Activated T-cell treated with anti-CD3 and anti-CD28 coated beads, Interleukin-2, amount 50 U/mL, for 72 hours (primary cell): ENCODE measurements around the gene CCDC188. TPM values are rescaled to one million over a fixed set of nuclear protein-coding genes. Genes with fewer than 3 reads are reported as not detected.

Source experiments
- ATAC-seq, 2 donors: fragments of 150-1000 bp; cut with Tn5 transposase; replicated peaks in 1 of 2; 2 replicates each; pipeline ENCODE4 v1.10.0; 2021; ENCODE audit warnings: moderate library complexity in 2 of 2, mild to moderate bottlenecking in 1 of 2
- DNase-seq, 2 donors: peaks; one replicate each; pipeline ENCODE4 v3.0.0; 2021 to 2022; ENCODE audit warnings: mixed read lengths in 1 of 2
- H3K27ac Mint-ChIP-seq: one replicate; pipeline ENCODE4 v1.8.0; 2022; ENCODE audit warnings: mild to moderate bottlenecking, moderate library complexity, mixed read lengths
- H3K27me3 Mint-ChIP-seq: one replicate; pipeline ENCODE4 v1.8.0; 2022; ENCODE audit warnings: low read depth, mixed read lengths
- H3K36me3 Mint-ChIP-seq, 2 donors: one replicate each; pipeline ENCODE4 v1.8.0; 2022; ENCODE audit warnings: mixed read lengths in 2 of 2, mild to moderate bottlenecking in 1 of 2; ENCODE audit not compliant: insufficient read depth in 2 of 2
- H3K4me1 Mint-ChIP-seq: one replicate; pipeline ENCODE4 v1.8.0; 2022; ENCODE audit warnings: low read depth, mixed read lengths
- H3K4me3 Mint-ChIP-seq, 2 donors: one replicate each; pipeline ENCODE4 v1.8.0; 2022; ENCODE audit warnings: mild to moderate bottlenecking in 2 of 2, mixed read lengths in 2 of 2, moderate library complexity in 2 of 2
- H3K9me3 Mint-ChIP-seq, 2 donors: one replicate each; pipeline ENCODE4 v1.8.0; 2022; ENCODE audit warnings: mixed read lengths in 2 of 2
- total RNA-seq, 2 donors: library from RNA; stranded (reverse); gene quantifications; one replicate each; pipeline ENCODE4 v1.2.3, GENCODE V29; 2022

CCDC188 gene
- total RNA-seq, 2 donors from 2014 or later: not detected

DNA sequence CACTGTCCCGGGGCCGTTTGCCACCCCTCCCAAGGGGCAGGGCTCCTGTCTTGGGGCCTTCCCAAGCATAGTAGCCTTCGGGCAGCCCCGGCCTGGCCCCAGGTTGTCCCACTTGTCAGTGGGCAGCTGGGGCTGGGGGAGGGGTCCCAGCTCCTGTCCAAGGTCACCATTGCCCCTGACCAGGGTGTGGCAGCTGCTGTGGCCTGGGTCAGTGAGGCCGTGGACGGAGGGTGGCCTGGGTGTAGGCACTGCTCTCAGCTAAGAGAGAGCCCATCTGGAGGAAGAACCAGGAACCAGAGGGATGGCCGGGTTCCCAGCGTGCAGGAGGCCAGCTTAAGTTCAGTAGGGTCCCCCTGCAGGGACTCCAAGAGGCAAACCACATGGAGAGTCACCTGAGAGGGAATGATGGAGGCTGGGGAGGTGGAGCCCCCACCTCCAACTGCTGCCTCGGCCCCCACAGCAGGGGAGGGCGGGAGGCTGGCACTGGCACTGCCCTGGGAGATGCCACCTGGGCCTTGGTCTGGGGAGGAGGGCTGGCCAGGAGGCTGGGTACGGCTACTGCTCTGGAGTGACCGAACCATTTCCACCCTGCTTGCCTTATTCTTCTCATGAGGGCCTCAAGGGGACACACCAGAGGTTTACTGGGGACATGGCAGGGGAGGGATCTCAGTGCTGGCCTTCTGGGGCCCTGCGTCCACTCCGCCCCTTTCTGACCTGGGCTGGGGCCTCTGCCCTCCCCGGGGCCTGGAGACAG, 6.8 kb upstream of the CCDC188 start:
- H3K4me1 Mint-ChIP-seq: no peaks in the 10 kb centered on the region
- H3K36me3 Mint-ChIP-seq: no peaks in the 10 kb centered on the region
- H3K27me3 Mint-ChIP-seq: no peaks in the 10 kb centered on the region
- ATAC-seq (peak in 1 of 2 donors; percentile 3), DNase-seq (no peak)
- no peak overlapping the region for H3K27ac Mint-ChIP-seq
- H3K9me3 Mint-ChIP-seq: no peaks in the 10 kb centered on the region
- H3K4me3 Mint-ChIP-seq: no peak overlapping the region

- DNase-seq (peak; percentile 79 to 90), ATAC-seq (peak; percentile 83 to 87)
- Mint-ChIP-seq H3K4me3 (no peak overlapping the region), H3K27ac (no peak overlapping the region), H3K9me3 (no peaks in the 10 kb centered on the region), H3K4me1 (no peaks in the 10 kb centered on the region), H3K36me3 (no peaks in the 10 kb centered on the region), H3K27me3 (no peaks in the 10 kb centered on the region)
Measured at GRCh38 chr22:20156611-20157429, 6.0 kb upstream of the CCDC188 start.

GRCh38 chr22:20156042-20156389, 5.2 kb upstream of the CCDC188 start:
- ATAC-seq (no peak), DNase-seq (no peak)
- Mint-ChIP-seq H3K27me3 (no peaks in the 10 kb centered on the region), H3K4me3 (no peak overlapping the region), H3K4me1 (no peaks in the 10 kb centered on the region), H3K27ac (no peak overlapping the region), H3K36me3 (no peaks in the 10 kb centered on the region), H3K9me3 (no peaks in the 10 kb centered on the region)

- DNase-seq (no peak), ATAC-seq (no peak)
- Mint-ChIP-seq H3K9me3 (no peaks in the 10 kb centered on the region), H3K4me1 (no peaks in the 10 kb centered on the region), H3K27me3 (no peaks in the 10 kb centered on the region), H3K36me3 (no peaks in the 10 kb centered on the region), H3K27ac (no peak overlapping the region), H3K4me3 (no peak overlapping the region)
Measured at GRCh38 chr22:20155330-20156041, 4.6 kb upstream of the CCDC188 start.

DNA sequence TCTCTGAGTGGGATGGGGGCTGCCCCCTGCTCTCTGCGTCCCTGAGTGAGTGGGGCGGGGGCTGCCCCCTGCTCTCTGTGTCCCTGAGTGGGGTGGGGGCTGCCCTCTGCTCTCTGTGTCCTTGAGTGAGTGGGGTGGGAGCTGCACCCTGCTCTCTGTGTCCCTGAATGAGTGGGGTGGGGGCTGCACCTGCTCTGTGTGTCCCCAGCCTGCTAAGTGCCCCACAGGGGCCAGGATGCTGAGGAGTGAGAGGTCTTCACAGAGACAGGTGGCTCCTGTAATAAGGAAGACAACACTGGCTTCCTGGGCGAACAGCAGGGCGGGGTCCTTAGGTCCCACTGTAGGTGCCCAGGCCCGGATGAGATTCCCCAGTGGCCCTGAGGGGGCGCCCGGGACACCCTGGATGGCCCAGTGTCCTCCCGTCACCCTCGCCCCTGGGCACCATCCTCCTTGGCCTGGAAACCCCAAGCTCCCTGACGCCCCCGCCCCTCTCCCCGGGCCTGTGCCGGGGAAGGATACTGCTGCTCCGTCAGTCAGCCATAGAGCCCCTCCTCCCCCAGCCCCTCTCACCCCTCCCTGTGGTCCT, 3.8 kb upstream of the CCDC188 start:
- no peaks in the 10 kb centered on the region for H3K4me1 Mint-ChIP-seq
- no peak overlapping the region for H3K27ac Mint-ChIP-seq
- no peak for DNase-seq
- no peaks in the 10 kb centered on the region for H3K27me3 Mint-ChIP-seq
- no peaks in the 10 kb centered on the region for H3K9me3 Mint-ChIP-seq
- ATAC-seq: no peak
- no peak overlapping the region for H3K4me3 Mint-ChIP-seq
- H3K36me3 Mint-ChIP-seq: no peaks in the 10 kb centered on the region

DNA sequence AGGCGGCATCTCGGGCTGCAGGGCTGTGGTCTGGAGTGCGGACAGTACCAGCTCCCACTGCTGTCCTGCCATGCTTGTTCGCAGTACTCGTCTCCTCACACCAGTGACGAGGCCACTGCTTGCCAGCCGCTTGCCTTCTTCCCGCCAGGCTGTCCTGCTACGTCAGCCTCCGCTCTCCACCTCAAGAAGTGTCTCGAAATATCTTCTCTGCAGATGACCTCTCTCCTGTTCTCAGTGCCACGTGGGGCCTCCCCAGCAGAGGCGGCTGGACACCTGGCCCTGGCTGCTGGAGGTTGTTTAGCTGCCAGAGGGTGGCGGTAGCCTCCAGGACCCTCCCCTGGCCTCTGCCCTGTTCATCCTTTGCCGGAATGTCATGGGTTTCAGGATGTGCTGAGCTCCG, 3.1 kb upstream of the CCDC188 start:
- ATAC-seq: no peak

DNA sequence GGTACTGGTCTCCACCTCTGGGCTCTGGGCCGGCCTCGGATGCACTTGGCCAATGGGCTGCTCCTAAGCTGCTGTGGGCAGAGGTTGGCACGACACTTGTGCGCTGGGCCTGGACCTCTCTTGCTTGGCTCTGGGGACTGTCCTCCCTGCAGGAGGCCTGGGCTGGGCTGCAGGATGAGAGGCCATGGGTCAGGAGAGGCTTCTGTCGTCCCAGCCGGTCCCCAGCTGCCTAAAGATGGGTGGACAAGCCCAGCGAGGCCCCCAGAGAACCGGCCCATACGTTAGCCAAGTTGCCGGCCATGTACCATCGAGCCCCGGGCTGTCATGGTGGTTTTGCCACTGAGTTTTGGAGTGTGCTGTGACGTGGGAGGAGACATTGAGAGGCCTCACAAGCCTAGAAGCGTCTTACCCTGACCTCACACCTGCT, 1.6 kb upstream of the CCDC188 start:
- DNase-seq (no peak), ATAC-seq (no peak)
- no peak overlapping the region for H3K27ac Mint-ChIP-seq
- H3K9me3 Mint-ChIP-seq: no peaks in the 10 kb centered on the region
- H3K36me3 Mint-ChIP-seq: no peaks in the 10 kb centered on the region
- no peak overlapping the region for H3K4me3 Mint-ChIP-seq
- H3K27me3 Mint-ChIP-seq: no peaks in the 10 kb centered on the region
- H3K4me1 Mint-ChIP-seq: no peaks in the 10 kb centered on the region

More for the DNA sequence above, 3.1 kb upstream of the CCDC188 start:
- H3K27ac Mint-ChIP-seq: no peak overlapping the region
- H3K27me3 Mint-ChIP-seq: no peaks in the 10 kb centered on the region
- DNase-seq: no peak
- no peaks in the 10 kb centered on the region for H3K4me1 Mint-ChIP-seq
- no peak overlapping the region for H3K4me3 Mint-ChIP-seq
- no peaks in the 10 kb centered on the region for H3K9me3 Mint-ChIP-seq
- no peaks in the 10 kb centered on the region for H3K36me3 Mint-ChIP-seq

DNA sequence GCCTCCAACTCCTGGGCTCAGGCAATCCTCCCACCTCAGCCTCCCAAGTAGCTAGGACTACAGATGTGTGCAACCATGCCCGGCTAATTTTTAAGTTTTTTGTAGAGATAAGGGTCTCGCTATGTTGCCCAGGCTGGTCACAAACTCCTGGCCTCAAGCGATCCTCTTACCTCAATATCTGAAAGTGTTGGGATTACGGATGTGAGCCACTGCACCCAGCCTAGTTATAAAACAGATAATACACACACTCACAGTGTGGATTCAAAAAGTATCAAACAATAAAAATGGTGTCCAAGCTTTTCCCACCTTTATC, 377 bp upstream of the CCDC188 start:
- Mint-ChIP-seq H3K4me1 (no peaks in the 10 kb centered on the region), H3K27ac (no peak overlapping the region), H3K27me3 (no peaks in the 10 kb centered on the region), H3K36me3 (no peaks in the 10 kb centered on the region), H3K9me3 (no peaks in the 10 kb centered on the region), H3K4me3 (no peak overlapping the region)
- DNase-seq (no peak), ATAC-seq (no peak)

GRCh38 chr22:20149257-20150250, 1.3 kb downstream of the CCDC188 start:
- Mint-ChIP-seq H3K9me3 (no peaks in the 10 kb centered on the region), H3K4me1 (no peaks in the 10 kb centered on the region), H3K27ac (no peak overlapping the region), H3K36me3 (no peaks in the 10 kb centered on the region), H3K27me3 (no peaks in the 10 kb centered on the region), H3K4me3 (no peak overlapping the region)
- no peak for ATAC-seq
- DNase-seq: no peak

- no peaks in the 10 kb centered on the region for H3K9me3 Mint-ChIP-seq
- no peak overlapping the region for H3K27ac Mint-ChIP-seq
- H3K4me1 Mint-ChIP-seq: no peaks in the 10 kb centered on the region
- no peaks in the 10 kb centered on the region for H3K27me3 Mint-ChIP-seq
- no peak overlapping the region for H3K4me3 Mint-ChIP-seq
- ATAC-seq (no peak), DNase-seq (no peak)
- no peaks in the 10 kb centered on the region for H3K36me3 Mint-ChIP-seq
Measured at GRCh38 chr22:20148414-20148813, 2.4 kb downstream of the CCDC188 start.

DNA sequence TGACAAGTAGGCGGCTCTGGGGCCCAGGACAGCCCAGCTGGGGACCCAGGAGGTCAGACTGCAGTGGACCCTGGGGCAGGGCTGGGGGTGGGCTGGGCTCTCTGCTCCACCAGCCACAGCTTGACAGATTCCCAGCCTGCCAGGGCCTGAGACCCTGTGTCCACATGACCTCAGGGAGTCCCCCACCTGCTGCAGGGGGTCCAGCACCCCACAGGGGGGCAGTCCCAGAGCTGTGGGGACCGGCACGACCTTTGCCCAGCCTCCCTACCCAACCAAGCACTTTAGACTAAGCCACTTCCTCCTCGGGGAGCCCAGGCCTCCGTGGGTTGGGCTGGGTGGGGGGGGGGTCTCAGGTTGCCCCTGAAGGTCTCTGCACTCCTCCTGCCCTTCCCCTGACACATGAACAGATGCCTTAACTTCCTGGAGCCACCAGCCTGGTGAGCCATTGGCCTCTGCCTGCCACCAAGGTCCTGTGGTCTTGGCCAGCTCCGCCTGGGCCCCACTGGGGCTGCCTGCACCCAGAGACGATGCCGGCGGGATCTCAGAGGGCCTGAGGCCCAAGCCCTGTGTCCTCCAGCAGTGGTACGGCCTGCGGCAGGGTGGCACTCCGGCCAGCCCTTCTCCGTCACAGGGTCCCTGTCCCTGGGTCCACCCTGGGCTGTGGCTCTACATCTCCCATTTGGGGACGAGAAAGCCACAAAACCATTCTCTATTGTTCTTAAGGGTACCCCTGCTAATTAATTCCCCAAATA, 3.4 kb downstream of the CCDC188 start:
- no peak for DNase-seq
- H3K4me1 Mint-ChIP-seq: no peaks in the 10 kb centered on the region
- H3K4me3 Mint-ChIP-seq: no peak overlapping the region
- H3K27ac Mint-ChIP-seq: no peak overlapping the region
- H3K9me3 Mint-ChIP-seq: no peaks in the 10 kb centered on the region
- H3K36me3 Mint-ChIP-seq: no peaks in the 10 kb centered on the region
- no peak for ATAC-seq
- no peaks in the 10 kb centered on the region for H3K27me3 Mint-ChIP-seq

- Mint-ChIP-seq H3K4me3 (no peak overlapping the region), H3K27me3 (no peaks in the 10 kb centered on the region), H3K9me3 (no peaks in the 10 kb centered on the region), H3K36me3 (no peaks in the 10 kb centered on the region), H3K27ac (no peak overlapping the region), H3K4me1 (no peaks in the 10 kb centered on the region)
- ATAC-seq (no peak), DNase-seq (no peak)
Measured at GRCh38 chr22:20146777-20147176, 4.1 kb downstream of the CCDC188 start.
